K562 (cell line): Measurements from ENCODE around the gene FEN1. TPM values are rescaled to one million over a fixed set of nuclear protein-coding genes. Genes with fewer than 3 reads are reported as not detected.

ENCODE experiments used
- BACH1 ChIP-seq: fragments of 200-800 bp; sonication (Bioruptor generic); IDR thresholded peaks from 2 replicates; pipeline ENCODE4 v1.6.1; 2016; ENCODE audit warnings: missing genetic modification characterization, missing compliant biosample characterization
- BCL6 ChIP-seq: fragments of 250-450 bp; sonication (Bioruptor Pico); IDR thresholded peaks from 2 replicates; pipeline ENCODE4 v1.4.0; 2020
- CTCF ChIP-seq, 3 experiments: IDR thresholded peaks in 2 of 3; conservative IDR thresholded peaks in 1 of 3; 2 replicates each; pipeline ENCODE4 v1.5.1; 2011 to 2012; ENCODE audit warnings: low read length in 3 of 3, mild to moderate bottlenecking in 3 of 3, control low read depth in 2 of 3, improper control_type of control experiment in 1 of 3, inconsistent platforms in 1 of 3, low read depth in 1 of 3, mixed read lengths in 1 of 3, moderate library complexity in 1 of 3; ENCODE audit not compliant: insufficient read depth in 2 of 3
- FOXM1 ChIP-seq, 2 experiments: fragments of 450-650 bp in 1 of 2; sonication (generic) in 1 of 2; formaldehyde crosslinking in 1 of 2; IDR thresholded peaks; 2 replicates each; pipeline versions ENCODE4 v1.6.1 to v1.9.0; 2017 to 2022; ENCODE audit warnings: low read depth in 2 of 2, mild to moderate bottlenecking in 2 of 2, missing genetic modification reagents in 1 of 2, moderate library complexity in 1 of 2
- HDAC2 ChIP-seq: fragments of 450-650 bp; IDR thresholded peaks from 2 replicates; pipeline ENCODE4 v1.6.1; 2016; ENCODE audit warnings: mild to moderate bottlenecking
- MITF ChIP-seq: IDR thresholded peaks from 2 replicates; pipeline ENCODE4 v1.6.1; 2014; ENCODE audit warnings: antibody characterized with exemption
- NCOR1 ChIP-seq: fragments of 450-650 bp; IDR thresholded peaks from 2 replicates; pipeline ENCODE4 v1.6.1; 2016; ENCODE audit warnings: mild to moderate bottlenecking, moderate library complexity
- PHF21A ChIP-seq: fragments of 450-650 bp; IDR thresholded peaks from 2 replicates; pipeline ENCODE4 v1.6.1; 2017; ENCODE audit warnings: low read depth, borderline replicate concordance
- POLR2AphosphoS2 ChIP-seq: IDR thresholded peaks from 2 replicates; pipeline ENCODE4 v1.6.1; 2012; ENCODE audit warnings: low read length, improper control_type of control experiment
- PYGO2 ChIP-seq: fragments of 450-650 bp; IDR thresholded peaks from 2 replicates; pipeline ENCODE4 v1.6.1; 2016; ENCODE audit warnings: mild to moderate bottlenecking, missing genetic modification characterization, moderate library complexity, missing compliant biosample characterization
- RREB1 ChIP-seq: fragments of 250-450 bp; sonication (Bioruptor Pico); IDR thresholded peaks from 2 replicates; pipeline ENCODE4 v1.4.0; 2020
- SOX6 ChIP-seq: fragments of 450-650 bp; IDR thresholded peaks from 2 replicates; pipeline ENCODE4 v1.6.1; 2014; ENCODE audit warnings: mild to moderate bottlenecking
- ZBTB49 ChIP-seq: sonication (generic); formaldehyde crosslinking; IDR thresholded peaks from 2 replicates; pipeline ENCODE4 v1.8.0; 2022; ENCODE audit warnings: missing genetic modification reagents, mild to moderate bottlenecking, borderline replicate concordance
- ZNF280B ChIP-seq: fragments of 250-450 bp; sonication (Bioruptor Pico); IDR thresholded peaks from 2 replicates; pipeline ENCODE4 v1.5.1; 2021; ENCODE audit warnings: mild to moderate bottlenecking
- polyA plus RNA-seq, 8 experiments: library from polyadenylated mRNA; depleted of rRNA in 4 of 8; stranded (reverse) in 5 of 8; unstranded in 3 of 8; fragments of >200 nt; fragmentation: Nextera tagmentation in 2 of 8; fragmentation: Illumina TruSeq in 1 of 8; extraction: Ambion mirVana in 2 of 8; extraction: Trizol in 1 of 8; gene quantifications; 2 replicates each; pipeline versions ENCODE4 v1.2.1 to v1.2.3, GENCODE V29; 2011 to 2014; ENCODE audit warnings: inconsistent platforms in 1 of 8, missing spikeins in 1 of 8
- total RNA-seq, 7 experiments: library from RNA; depleted of rRNA in 6 of 7; stranded (reverse); fragments of >200 nt in 6 of 7; fragmentation: Illumina TruSeq in 2 of 7; extraction: Trizol in 2 of 7; gene quantifications; 2 replicates each; pipeline versions ENCODE4 v1.2.1 to v1.2.3, GENCODE V29; 2011 to 2021; ENCODE audit warnings: low replicate concordance in 1 of 7

The FEN1 gene
- total and polyA plus RNA-seq, 9 of the 15 experiments (the other 6 are each of a cell fraction or from before 2014, with no cell fraction given) = 58.1 to 156 (median 137) TPM

- no peak for TF ChIP-seq MITF
- no peak for TF ChIP-seq PHF21A
- no peak for TF ChIP-seq HDAC2
- no peak for TF ChIP-seq PYGO2 (tag)
- peak; percentile 78; the same call in 1 of the 2 replicates for TF ChIP-seq ZNF280B (CRISPR knock-in tag)
- no peak for TF ChIP-seq BACH1 (tag)
- no peak for TF ChIP-seq RREB1 (CRISPR knock-in tag)
- TF ChIP-seq POLR2AphosphoS2 = peak; percentile 96
- TF ChIP-seq CTCF (IDR thresholded peaks at IDR 0.05 in 2 of 3, conservative IDR thresholded peaks at IDR 0.05 in 1 of 3; ENCODE audit: insufficient read depth in 2 of 3, low read depth in 1 of 3, low read length in 3 of 3) = peak; percentile 86 to 93 (median 92)
- no peak for TF ChIP-seq BCL6 (CRISPR knock-in tag)
- no peak for TF ChIP-seq ZBTB49 (CRISPR knock-in tag)
- 0 out of 2 replicates have a peak, but pooled peaks have one; percentile 38 for TF ChIP-seq SOX6
- TF ChIP-seq FOXM1 (IDR thresholded peaks at IDR 0.05; ENCODE audit: low read depth) = no peak
- no peak for TF ChIP-seq FOXM1 (CRISPR knock-in tag; IDR thresholded peaks at IDR 0.05; ENCODE audit: low read depth)
- no peak; the same call in none of the 2 replicates for TF ChIP-seq NCOR1
Observed at GRCh38 chr11:61797263-61797944, 4.7 kb downstream of the FEN1 start (continued).
